Measurements from ENCODE around the gene VWC2. TPM values are rescaled to one million over a fixed set of nuclear protein-coding genes. Genes with fewer than 3 reads are reported as not detected.

The VWC2 gene
- polyA plus RNA-seq, 1 of the 3 experiments (the other 2 are of a cell fraction), result not detected

GRCh38 chr7:49768835-49769234 is 4.6 kb upstream of the VWC2 start:
- Histone ChIP-seq H3K9me3 (no peaks in the 10 kb centered on the region), H3K4me1 (ENCODE audit: control insufficient read depth in 1 of 2, insufficient read depth in 2 of 2, low read depth in 1 of 2, low read length in 1 of 2) (no peaks in the 10 kb centered on the region), H4K20me1 (ENCODE audit: insufficient read depth) (no peaks in the 10 kb centered on the region), H3K4me2 (no peak overlapping the region), H3F3A (replicated peaks; ENCODE audit: insufficient read depth) (no peaks in the 10 kb centered on the region), H2AFZ (ENCODE audit: low read depth) (no peak overlapping the region), H3K9me2 (no peaks in the 10 kb centered on the region), H3K9ac (no peak overlapping the region), H3K27ac (ENCODE audit: low read depth in 2 of 2, low read length in 1 of 2) (no peak overlapping the region), H3K4me3 (ENCODE audit: low read depth in 2 of 2, low read length in 1 of 2) (no peak overlapping the region), H3K79me2 (ENCODE audit: insufficient read depth) (no peaks in the 10 kb centered on the region), H3K27me3 (ENCODE audit: insufficient read depth) (peaks cover 28% of the 10 kb centered on the region), H3K36me3 (replicated peaks in 1 of 2; ENCODE audit: control insufficient read depth in 1 of 2, insufficient read depth in 2 of 2, low read length in 1 of 2) (no peaks in the 10 kb centered on the region)
- TF ChIP-seq GABPA (IDR thresholded peaks at IDR 0.05; ENCODE audit: low read depth), result no peak
- no peak for TF ChIP-seq EP300 (IDR thresholded peaks at IDR 0.05; ENCODE audit: borderline replicate concordance in 1 of 2, low read depth in 1 of 2, low read length in 1 of 2)
- TF ChIP-seq, protein P1, sequence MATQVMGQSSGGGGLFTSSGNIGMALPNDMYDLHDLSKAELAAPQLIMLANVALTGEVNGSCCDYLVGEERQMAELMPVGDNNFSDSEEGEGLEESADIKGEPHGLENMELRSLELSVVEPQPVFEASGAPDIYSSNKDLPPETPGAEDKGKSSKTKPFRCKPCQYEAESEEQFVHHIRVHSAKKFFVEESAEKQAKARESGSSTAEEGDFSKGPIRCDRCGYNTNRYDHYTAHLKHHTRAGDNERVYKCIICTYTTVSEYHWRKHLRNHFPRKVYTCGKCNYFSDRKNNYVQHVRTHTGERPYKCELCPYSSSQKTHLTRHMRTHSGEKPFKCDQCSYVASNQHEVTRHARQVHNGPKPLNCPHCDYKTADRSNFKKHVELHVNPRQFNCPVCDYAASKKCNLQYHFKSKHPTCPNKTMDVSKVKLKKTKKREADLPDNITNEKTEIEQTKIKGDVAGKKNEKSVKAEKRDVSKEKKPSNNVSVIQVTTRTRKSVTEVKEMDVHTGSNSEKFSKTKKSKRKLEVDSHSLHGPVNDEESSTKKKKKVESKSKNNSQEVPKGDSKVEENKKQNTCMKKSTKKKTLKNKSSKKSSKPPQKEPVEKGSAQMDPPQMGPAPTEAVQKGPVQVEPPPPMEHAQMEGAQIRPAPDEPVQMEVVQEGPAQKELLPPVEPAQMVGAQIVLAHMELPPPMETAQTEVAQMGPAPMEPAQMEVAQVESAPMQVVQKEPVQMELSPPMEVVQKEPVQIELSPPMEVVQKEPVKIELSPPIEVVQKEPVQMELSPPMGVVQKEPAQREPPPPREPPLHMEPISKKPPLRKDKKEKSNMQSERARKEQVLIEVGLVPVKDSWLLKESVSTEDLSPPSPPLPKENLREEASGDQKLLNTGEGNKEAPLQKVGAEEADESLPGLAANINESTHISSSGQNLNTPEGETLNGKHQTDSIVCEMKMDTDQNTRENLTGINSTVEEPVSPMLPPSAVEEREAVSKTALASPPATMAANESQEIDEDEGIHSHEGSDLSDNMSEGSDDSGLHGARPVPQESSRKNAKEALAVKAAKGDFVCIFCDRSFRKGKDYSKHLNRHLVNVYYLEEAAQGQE (IDR thresholded peaks at IDR 0.05; ENCODE audit: low read depth, low read length), result no peak
- no peak for TF ChIP-seq SIN3A (IDR thresholded peaks at IDR 0.05; ENCODE audit: borderline replicate concordance, low read depth, low read length)
- no peak for TF ChIP-seq YY1 (IDR thresholded peaks at IDR 0.05; ENCODE audit: low read depth)
- TF ChIP-seq IRF3 (IDR thresholded peaks at IDR 0.05; ENCODE audit: low read depth, low read length), result no peak
- TF ChIP-seq SMC3 (IDR thresholded peaks at IDR 0.05; ENCODE audit: low read depth, low read length), result no peak
- TF ChIP-seq EZH2phosphoT487 (IDR thresholded peaks at IDR 0.05; ENCODE audit: borderline replicate concordance, low read depth), result no peak
- TF ChIP-seq, protein P2, sequence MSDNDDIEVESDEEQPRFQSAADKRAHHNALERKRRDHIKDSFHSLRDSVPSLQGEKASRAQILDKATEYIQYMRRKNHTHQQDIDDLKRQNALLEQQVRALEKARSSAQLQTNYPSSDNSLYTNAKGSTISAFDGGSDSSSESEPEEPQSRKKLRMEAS (IDR thresholded peaks at IDR 0.05; ENCODE audit: low read depth), result no peak
- 0% methylated on average over 3 of the region's 3 CpGs for WGBS (ENCODE audit: low lambda C conversion rate)
- CTCF ChIA-PET, result interaction anchor here (0.8 to 1.2 kb wide), 2 partner anchors 9 to 11 kb away, joined by 4 read pairs; no protein-coding TSS in a partner anchor
- POLR2A ChIA-PET, result no interaction called here
- no peak for DNase-seq

- POLR2A ChIA-PET, result no interaction called here
- H3K4me1 ChIP-seq (ENCODE audit: control insufficient read depth in 1 of 2, insufficient read depth in 2 of 2, low read depth in 1 of 2, low read length in 1 of 2), result no peaks in the 10 kb centered on the region
- H3K9ac ChIP-seq, result no peak overlapping the region
- H3K27ac ChIP-seq (ENCODE audit: low read depth in 2 of 2, low read length in 1 of 2), result no peak overlapping the region
- no peaks in the 10 kb centered on the region for H3K79me2 ChIP-seq (ENCODE audit: insufficient read depth)
- peaks cover 31% of the 10 kb centered on the region for H3K27me3 ChIP-seq (ENCODE audit: insufficient read depth)
- H4K20me1 ChIP-seq (ENCODE audit: insufficient read depth), result no peaks in the 10 kb centered on the region
- no peaks in the 10 kb centered on the region for H3K9me3 ChIP-seq
- no peak overlapping the region for H2AFZ ChIP-seq (ENCODE audit: low read depth)
- no peak overlapping the region for H3K4me3 ChIP-seq (ENCODE audit: low read depth in 2 of 2, low read length in 1 of 2)
- no peak for DNase-seq
- H3F3A ChIP-seq (replicated peaks; ENCODE audit: insufficient read depth), result no peaks in the 10 kb centered on the region
- H3K36me3 ChIP-seq (replicated peaks in 1 of 2; ENCODE audit: control insufficient read depth in 1 of 2, insufficient read depth in 2 of 2, low read length in 1 of 2), result no peaks in the 10 kb centered on the region
- no peak overlapping the region for H3K4me2 ChIP-seq
- CTCF ChIA-PET, result interaction anchor here (1.2 kb wide), 1 partner anchor 9 kb away, joined by 4 read pairs; no protein-coding TSS in a partner anchor
- no peaks in the 10 kb centered on the region for H3K9me2 ChIP-seq
- TF ChIP-seq ELF1 (IDR thresholded peaks at IDR 0.05) (no peak), RCOR1 (IDR thresholded peaks at IDR 0.05; ENCODE audit: low read length) (no peak), MXI1 (IDR thresholded peaks at IDR 0.05; ENCODE audit: low read depth, low read length) (no peak), NRF1 (IDR thresholded peaks at IDR 0.05; ENCODE audit: low read depth, low read length) (no peak), FOXM1 (IDR thresholded peaks at IDR 0.05; ENCODE audit: low read depth) (no peak), USF1 (IDR thresholded peaks at IDR 0.05; ENCODE audit: borderline replicate concordance, low read depth) (no peak), TCF12 (IDR thresholded peaks at IDR 0.05) (no peak), SMC3 (IDR thresholded peaks at IDR 0.05; ENCODE audit: low read depth, low read length) (no peak), NFIC (IDR thresholded peaks at IDR 0.05; ENCODE audit: borderline replicate concordance) (no peak), RAD21 (IDR thresholded peaks at IDR 0.05; ENCODE audit: low read length) (no peak)
- TF ChIP-seq, protein P3, sequence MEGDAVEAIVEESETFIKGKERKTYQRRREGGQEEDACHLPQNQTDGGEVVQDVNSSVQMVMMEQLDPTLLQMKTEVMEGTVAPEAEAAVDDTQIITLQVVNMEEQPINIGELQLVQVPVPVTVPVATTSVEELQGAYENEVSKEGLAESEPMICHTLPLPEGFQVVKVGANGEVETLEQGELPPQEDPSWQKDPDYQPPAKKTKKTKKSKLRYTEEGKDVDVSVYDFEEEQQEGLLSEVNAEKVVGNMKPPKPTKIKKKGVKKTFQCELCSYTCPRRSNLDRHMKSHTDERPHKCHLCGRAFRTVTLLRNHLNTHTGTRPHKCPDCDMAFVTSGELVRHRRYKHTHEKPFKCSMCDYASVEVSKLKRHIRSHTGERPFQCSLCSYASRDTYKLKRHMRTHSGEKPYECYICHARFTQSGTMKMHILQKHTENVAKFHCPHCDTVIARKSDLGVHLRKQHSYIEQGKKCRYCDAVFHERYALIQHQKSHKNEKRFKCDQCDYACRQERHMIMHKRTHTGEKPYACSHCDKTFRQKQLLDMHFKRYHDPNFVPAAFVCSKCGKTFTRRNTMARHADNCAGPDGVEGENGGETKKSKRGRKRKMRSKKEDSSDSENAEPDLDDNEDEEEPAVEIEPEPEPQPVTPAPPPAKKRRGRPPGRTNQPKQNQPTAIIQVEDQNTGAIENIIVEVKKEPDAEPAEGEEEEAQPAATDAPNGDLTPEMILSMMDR (IDR thresholded peaks at IDR 0.05), result no peak
Measured at GRCh38 chr7:49769285-49769857, 4.1 kb upstream of the VWC2 start.
